K562 (cell line): Measurements from ENCODE around the gene CTU1. TPM values are rescaled to one million over a fixed set of nuclear protein-coding genes. Genes with fewer than 3 reads are reported as not detected.
A peak's percentile ranks its signal among the peaks of the same experiment; 100 is the strongest.

Source experiments
- ATAC-seq: fragments of 200-7000 bp; cut with Tn5 transposase; 3 replicates; pipeline ENCODE4 v1.9.1; 2020; ENCODE audit warnings: moderate library complexity
- BruUV-seq: library from RNA; stranded (reverse); fragments of 400-500 nt; replicated peaks from 2 replicates; lab custom pipeline; 2021; lab: Mats Ljungman, UMichigan
- CTCF ChIA-PET: fragments of 300-600 bp; formaldehyde crosslinking; extraction: SDS; loops from one replicate; lab custom pipeline; 2021; ENCODE audit warnings: low intra/inter-chr PET ratio; lab: Yijun Ruan, JAX
- POLR2A ChIA-PET: fragments of 300-600, 350-650 bp; sonication (Branson Sonifier 250); formaldehyde crosslinking; extraction: SDS; loops from one replicate; lab custom pipeline; 2021; ENCODE audit warnings: antibody characterized with exemption, inconsistent platforms; lab: Yijun Ruan, JAX
- DNase-seq, 4 experiments: peaks; one replicate each; pipeline versions ENCODE4 v3.0.0 to v3.0.0-alpha.2; 2011 to 2018; ENCODE audit warnings: low spot score in 3 of 4, mixed read lengths in 3 of 4; ENCODE audit errors: extremely low read depth in 1 of 4
- FAIRE-seq: peaks from 2 replicates; lab custom pipeline; 2011; peaks lifted over from hg19 to GRCh38; lab: Jason Lieb, UNC
- H2AFZ ChIP-seq: 2 replicates; pipeline ENCODE4 v1.6.0; 2011; ENCODE audit warnings: low read depth, low read length, control low read depth, inconsistent platforms
- H3K27ac ChIP-seq: fragments of 200-600 bp; 3 replicates; pipeline ENCODE4 v1.8.0; 2011; ENCODE audit warnings: low read depth, mild to moderate bottlenecking, control low read depth, inconsistent platforms, low read length, moderate library complexity, mixed read lengths; ENCODE audit errors: extremely low read depth
- H3K27me3 ChIP-seq, 2 experiments: fragments of 300-600 bp in 1 of 2; 2 replicates in 1 of 2; 3 replicates in 1 of 2; pipeline versions ENCODE4 v1.6.0 to v1.8.0; 2011; ENCODE audit warnings: inconsistent platforms in 2 of 2, low read length in 2 of 2, mild to moderate bottlenecking in 1 of 2, mixed read lengths in 1 of 2, moderate library complexity in 1 of 2; ENCODE audit not compliant: control insufficient read depth in 2 of 2, insufficient read depth in 2 of 2
- H3K36me3 ChIP-seq: fragments of 300-600 bp; 3 replicates; pipeline ENCODE4 v1.8.0; 2011; ENCODE audit warnings: mild to moderate bottlenecking, low read length, inconsistent platforms; ENCODE audit not compliant: control insufficient read depth, insufficient read depth
- H3K4me1 ChIP-seq, 2 experiments: fragments of 200-600 bp in 1 of 2; replicated peaks in 1 of 2; 2 replicates in 1 of 2; 3 replicates in 1 of 2; pipeline versions ENCODE4 v1.5.1 to v1.8.0; 2011; ENCODE audit warnings: inconsistent platforms in 2 of 2, low read length in 2 of 2, mild to moderate bottlenecking in 1 of 2, mixed read lengths in 1 of 2, moderate library complexity in 1 of 2; ENCODE audit not compliant: control insufficient read depth in 2 of 2, insufficient read depth in 2 of 2
- H3K4me2 ChIP-seq: 2 replicates; pipeline ENCODE4 v1.6.1; 2011; ENCODE audit warnings: low read length, control low read depth, inconsistent platforms, mixed read lengths; ENCODE audit not compliant: insufficient read depth
- H3K4me3 ChIP-seq: fragments of 200-600 bp; sonication (generic), shearing (Covaris generic); 2 replicates; pipeline ENCODE4 v1.5.1; 2016; ENCODE audit warnings: control low read depth, inconsistent platforms
- H3K79me2 ChIP-seq: fragments of 200-600 bp; 3 replicates; pipeline ENCODE4 v1.8.0; 2011; ENCODE audit warnings: low read length, inconsistent platforms; ENCODE audit not compliant: control insufficient read depth, insufficient read depth
- H3K9ac ChIP-seq, 2 experiments: 2 replicates each; pipeline versions ENCODE4 v1.6.0 to v1.6.1; 2011; ENCODE audit warnings: low read depth in 2 of 2, low read length in 2 of 2, control low read depth in 1 of 2, inconsistent platforms in 1 of 2, mild to moderate bottlenecking in 1 of 2, mixed read lengths in 1 of 2; ENCODE audit not compliant: insufficient read depth in 1 of 2
- H3K9me1 ChIP-seq: one replicate; pipeline ENCODE4 v1.6.0; 2011; ENCODE audit warnings: inconsistent platforms, mild to moderate bottlenecking, low read length, moderate library complexity; ENCODE audit not compliant: control insufficient read depth, insufficient read depth
- H3K9me3 ChIP-seq: replicated peaks from 2 replicates; pipeline ENCODE4 v1.5.1; 2011; ENCODE audit warnings: low read depth, low read length, inconsistent platforms; ENCODE audit not compliant: control insufficient read depth, insufficient read depth
- H4K20me1 ChIP-seq: replicated peaks from 2 replicates; pipeline ENCODE4 v1.6.1; 2011; ENCODE audit warnings: low read length, inconsistent platforms, mixed read lengths; ENCODE audit not compliant: control insufficient read depth, insufficient read depth
- CTCF ChIP-seq, 3 experiments: IDR thresholded peaks in 2 of 3; conservative IDR thresholded peaks in 1 of 3; 2 replicates each; pipeline ENCODE4 v1.5.1; 2011 to 2012; ENCODE audit warnings: low read length in 3 of 3, mild to moderate bottlenecking in 3 of 3, control low read depth in 2 of 3, improper control_type of control experiment in 1 of 3, inconsistent platforms in 1 of 3, low read depth in 1 of 3, mixed read lengths in 1 of 3, moderate library complexity in 1 of 3; ENCODE audit not compliant: insufficient read depth in 2 of 3
- PCBP1 ChIP-seq: fragments of 200-400 bp; formaldehyde crosslinking; IDR thresholded peaks from 2 replicates; pipeline ENCODE4 v1.6.1; 2018; ENCODE audit warnings: mild to moderate bottlenecking, low read depth, low read length; ENCODE audit not compliant: poor library complexity, severe bottlenecking
- RAD21 ChIP-seq, 2 experiments: fragments of 250-450 bp in 1 of 2; fragments of 450-650 bp in 1 of 2; sonication (Bioruptor Pico) in 1 of 2; formaldehyde crosslinking in 1 of 2; IDR thresholded peaks in 1 of 2; conservative IDR thresholded peaks in 1 of 2; 2 replicates each; pipeline versions ENCODE4 v1.4.0 to v1.8.0; 2020 to 2022; ENCODE audit warnings: mild to moderate bottlenecking in 2 of 2, moderate library complexity in 1 of 2
- SRSF9 ChIP-seq: fragments of 200-400 bp; formaldehyde crosslinking; IDR thresholded peaks from 2 replicates; pipeline ENCODE4 v1.6.1; 2017; ENCODE audit warnings: low read depth, low read length, borderline replicate concordance
- WGBS: fragments of 100-300 bp; shearing (Covaris generic); methylation state at CpG from one replicate; pipeline ENCODE4 v1.1.6; 2016; ENCODE audit warnings: low coverage, mixed read lengths; ENCODE audit not compliant: insufficient coverage; ENCODE audit errors: missing lambda C conversion rate; 5-methylcytosine and 5-hydroxymethylcytosine counted together
- in situ Hi-C: fragments of 300-500 bp; cut with MboI; formaldehyde crosslinking; loops from 4 replicates; pipeline ENCODE4 v1.15.0; 2018; ENCODE audit warnings: inconsistent platforms, mixed read lengths
- intact Hi-C: fragments of 100-400 bp; cut with micrococcal nuclease; formaldehyde crosslinking; loops from 2 replicates; pipeline ENCODE4 v1.14.2; 2022
- polyA plus RNA-seq, 8 experiments: library from polyadenylated mRNA; depleted of rRNA in 4 of 8; stranded (reverse) in 5 of 8; unstranded in 3 of 8; fragments of >200 nt; fragmentation: Nextera tagmentation in 2 of 8; fragmentation: Illumina TruSeq in 1 of 8; extraction: Ambion mirVana in 2 of 8; extraction: Trizol in 1 of 8; gene quantifications; 2 replicates each; pipeline versions ENCODE4 v1.2.1 to v1.2.3, GENCODE V29; 2011 to 2014; ENCODE audit warnings: inconsistent platforms in 1 of 8, missing spikeins in 1 of 8
- total RNA-seq, 7 experiments: library from RNA; depleted of rRNA in 6 of 7; stranded (reverse); fragments of >200 nt in 6 of 7; fragmentation: Illumina TruSeq in 2 of 7; extraction: Trizol in 2 of 7; gene quantifications; 2 replicates each; pipeline versions ENCODE4 v1.2.1 to v1.2.3, GENCODE V29; 2011 to 2021; ENCODE audit warnings: low replicate concordance in 1 of 7

CTU1 gene
- total and polyA plus RNA-seq, 9 of the 15 experiments (the other 6 are each of a cell fraction or from before 2014, with no cell fraction given), result 0.03 to 18.4 (median 2.3) TPM; not detected in 1

GRCh38 chr19:51096473-51097165 is 11.6 kb downstream of the CTU1 start:
- Histone ChIP-seq H3K36me3 (peaks cover 14% of the 10 kb centered on the region; the same call in 1 of the 3 replicates), H3K9ac (no peak overlapping the region), H3K4me3 (no peak overlapping the region), H3K27ac (no peak overlapping the region), H4K20me1 (peaks cover 8% of the 10 kb centered on the region)
- TSS peak; percentile 18 for BruUV-seq
- no peak for DNase-seq
- POLR2A ChIA-PET, result interaction anchor here (0.7 kb wide), 4 partner anchors 60 to 195 kb away, joined by 3 to 4 read pairs (median 3); no protein-coding TSS in a partner anchor
- TF ChIP-seq PCBP1 (no peak), RAD21 (CRISPR knock-in tag; conservative IDR thresholded peaks at IDR 0.05 in 1 of 2, IDR thresholded peaks at IDR 0.05 in 1 of 2) (peak in 1 of 2 experiments; percentile 22; a peak in 2 of 4 replicates), SRSF9 (no peak), CTCF (IDR thresholded peaks at IDR 0.05 in 2 of 3, conservative IDR thresholded peaks at IDR 0.05 in 1 of 3; ENCODE audit: insufficient read depth in 2 of 3, low read depth in 1 of 3, low read length in 3 of 3) (peak; percentile 37 to 50 (median 47); a peak in 5 of 6 replicates)
- TF ChIP-seq, all 486 proteins: peak for 2
- H3K27me3 ChIP-seq, result peaks cover 0 to 4% of the 10 kb centered on the region in 2 experiments; a peak in 2 of 5 replicates
- CTCF ChIA-PET, result interaction anchor here (0.7 to 4.9 kb wide), 4 partner anchors 76 to 845 kb away, joined by 3 to 35 read pairs (median 4); partner anchors contain the start of gene KLK10
- no peak overlapping the region for H3K4me2 ChIP-seq
- no peak overlapping the region for H2AFZ ChIP-seq
- no peaks in the 10 kb centered on the region; a peak in 1 of 5 replicates for H3K4me1 ChIP-seq
- in situ Hi-C loops, result loop anchor here (10.0 kb wide), 1 partner anchor 392 kb away; no protein-coding TSS in a partner anchor
- intact Hi-C loops, result loop anchor here (2.0 kb wide), 2 partner anchors 36 to 76 kb away; no protein-coding TSS in a partner anchor
- ATAC-seq (peak; percentile 55), FAIRE-seq (no peak)
- H3K9me3 ChIP-seq, result no peaks in the 10 kb centered on the region
- 58% methylated on average over 6 of the region's 6 CpGs for WGBS
- H3K79me2 ChIP-seq, result no peaks in the 10 kb centered on the region
- peaks cover 5% of the 10 kb centered on the region for H3K9me1 ChIP-seq
